ENCODE measurements around the gene MRE11.

Gene MRE11

GRCh38 chr11:94493281-94494125 is at the start of gene MRE11, which contains the start of gene ANKRD49:
Gene MRE11 (minus strand): TSS chr11:94493844. CDS start chr11:94492801, 1,043 bp downstream.
Gene ANKRD49 (plus strand): TSS chr11:94493984. CDS start chr11:94496694, 2,710 bp downstream.
- peak; percentile 93 for DNase-seq (ENCODE audit: low read depth)

DNA sequence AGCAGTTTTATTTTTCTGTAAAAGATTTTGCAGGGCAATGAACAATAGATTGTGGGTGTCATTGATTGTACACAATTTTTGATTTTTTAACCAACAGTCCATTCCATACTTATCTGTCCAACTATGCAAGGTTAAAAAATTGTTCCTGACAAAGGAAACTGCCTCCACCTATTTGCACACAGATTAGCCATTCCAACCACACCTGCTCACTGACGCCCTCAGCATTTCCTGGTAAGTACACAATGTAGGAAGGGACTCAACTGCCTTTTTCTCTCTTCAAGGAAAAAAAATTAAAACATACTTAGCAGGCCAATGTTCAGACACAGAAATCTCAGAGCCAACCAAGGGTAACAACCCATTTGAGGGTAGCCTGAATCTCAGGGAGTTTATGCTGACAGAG is 45.8 kb upstream of the MRE11 start:
- DNase-seq (ENCODE audit: low read depth) = no peak

DNA sequence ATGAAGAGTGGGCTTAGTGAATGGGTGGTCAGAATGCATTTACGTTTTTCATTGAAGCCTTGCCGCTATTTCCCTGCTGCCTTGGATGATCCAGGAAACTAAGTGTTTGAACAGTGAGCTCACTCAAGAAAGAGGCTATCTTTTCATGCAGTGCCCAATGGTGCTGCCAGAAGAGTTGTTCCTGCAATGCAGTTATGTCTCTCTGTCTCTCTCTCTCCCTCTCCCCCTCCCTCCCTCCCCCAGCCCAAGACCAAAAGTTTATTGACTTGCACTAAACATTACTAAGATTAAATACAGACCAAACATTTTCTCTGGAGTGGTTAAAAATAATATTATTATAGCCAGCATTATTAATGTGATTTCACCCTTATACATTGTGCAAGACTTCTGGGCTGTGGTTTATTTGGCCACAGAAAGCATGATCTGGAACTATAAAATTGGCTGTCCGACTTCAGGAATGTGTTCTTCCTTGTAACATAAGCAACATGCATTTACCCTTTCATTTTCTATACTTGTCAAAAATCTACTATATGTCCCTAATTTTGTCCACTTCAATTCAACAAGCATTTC is 43.5 kb upstream of the MRE11 start:
- no peak for DNase-seq (ENCODE audit: low read depth)

DNA sequence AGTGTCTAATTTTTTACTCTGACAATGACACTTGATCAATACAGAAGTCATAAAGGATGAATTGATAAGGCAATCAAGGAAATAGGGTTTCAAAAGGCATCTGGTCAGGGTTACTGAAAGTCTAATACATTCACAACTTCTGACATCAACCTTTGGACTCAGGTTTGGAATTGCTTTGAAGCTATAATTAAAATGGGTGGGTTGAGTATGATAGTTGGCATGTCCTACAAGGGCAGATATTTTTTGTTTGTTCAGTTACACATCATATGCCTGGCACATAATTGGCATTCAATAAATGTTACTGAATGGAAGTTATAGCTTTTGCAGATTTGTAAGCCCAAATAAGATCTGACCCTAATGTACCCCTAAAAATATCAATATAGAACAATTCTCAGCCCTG is 42.7 kb upstream of the MRE11 start:
- DNase-seq (ENCODE audit: low read depth) = no peak

DNA sequence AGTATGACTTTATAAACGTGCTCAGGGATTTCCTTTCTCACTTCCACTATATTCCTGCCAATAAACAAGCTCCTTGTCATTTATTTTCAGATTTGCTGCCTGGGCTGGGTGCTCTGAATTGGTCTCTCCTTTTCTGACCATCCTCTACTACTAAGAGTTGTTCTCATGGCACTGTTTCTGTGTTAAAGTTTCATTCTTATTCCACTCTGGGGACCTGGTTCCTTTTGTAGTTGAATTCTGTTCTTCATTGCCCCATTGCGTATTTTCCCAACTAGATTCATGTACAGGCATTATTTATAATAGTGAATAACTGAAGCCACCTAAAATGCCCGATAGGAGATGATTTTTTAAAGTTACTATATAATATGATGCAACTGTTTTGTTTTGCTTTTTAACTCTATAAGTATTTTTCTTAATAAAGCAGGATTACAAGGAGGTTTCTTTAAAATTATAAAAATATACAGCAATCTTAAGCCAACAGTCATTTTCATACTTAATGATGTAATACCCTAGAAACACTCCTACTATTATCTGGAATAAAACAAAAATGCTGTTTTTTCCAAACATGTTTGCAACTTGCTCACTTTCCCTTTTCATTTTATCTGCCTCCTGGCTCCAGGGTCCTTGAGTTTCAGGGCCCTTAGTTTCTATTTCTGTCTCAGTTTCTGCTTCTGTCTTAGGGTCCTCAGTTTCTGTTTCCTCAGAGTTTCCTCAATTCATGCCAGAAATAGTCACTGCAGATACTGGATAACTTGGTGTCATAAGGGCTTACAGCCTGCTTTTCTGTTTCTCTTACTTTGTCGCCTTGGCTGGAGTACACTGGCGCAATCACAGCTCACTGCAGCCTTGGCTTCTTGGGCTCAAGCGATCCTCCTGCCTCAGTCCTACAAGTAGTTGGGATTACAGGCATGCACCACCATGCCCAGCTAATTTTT is 40.3 kb upstream of the MRE11 start:
- no peak for DNase-seq (ENCODE audit: low read depth)

- DNase-seq (ENCODE audit: low read depth) = no peak
Measured at GRCh38 chr11:94533206-94533605, 39.6 kb upstream of the MRE11 start.

DNA sequence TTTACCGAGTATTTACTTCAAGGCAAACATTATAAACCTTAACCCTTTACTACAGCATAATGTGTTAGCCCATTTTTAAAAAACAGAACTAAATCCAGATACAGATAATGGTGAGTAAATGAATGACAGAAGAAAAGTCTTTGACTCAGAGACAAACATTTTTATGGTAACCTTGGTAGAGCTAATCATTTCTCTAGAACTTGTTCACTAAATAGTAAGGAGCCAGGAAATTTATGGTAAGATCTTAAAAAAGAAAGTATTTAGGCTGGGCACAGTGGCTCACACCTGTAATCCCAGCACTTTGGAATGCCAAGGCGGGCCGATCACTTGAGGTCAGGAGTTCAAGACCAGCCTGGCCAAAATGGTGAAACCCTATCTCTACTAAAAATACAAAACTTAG is 38.6 kb upstream of the MRE11 start:
- DNase-seq (ENCODE audit: low read depth) = no peak

- no peak for DNase-seq (ENCODE audit: low read depth)
Measured at GRCh38 chr11:94528551-94528950, 34.9 kb upstream of the MRE11 start.

- DNase-seq (ENCODE audit: low read depth) = no peak
Measured at GRCh38 chr11:94526645-94527438, 33.2 kb upstream of the MRE11 start.

DNA sequence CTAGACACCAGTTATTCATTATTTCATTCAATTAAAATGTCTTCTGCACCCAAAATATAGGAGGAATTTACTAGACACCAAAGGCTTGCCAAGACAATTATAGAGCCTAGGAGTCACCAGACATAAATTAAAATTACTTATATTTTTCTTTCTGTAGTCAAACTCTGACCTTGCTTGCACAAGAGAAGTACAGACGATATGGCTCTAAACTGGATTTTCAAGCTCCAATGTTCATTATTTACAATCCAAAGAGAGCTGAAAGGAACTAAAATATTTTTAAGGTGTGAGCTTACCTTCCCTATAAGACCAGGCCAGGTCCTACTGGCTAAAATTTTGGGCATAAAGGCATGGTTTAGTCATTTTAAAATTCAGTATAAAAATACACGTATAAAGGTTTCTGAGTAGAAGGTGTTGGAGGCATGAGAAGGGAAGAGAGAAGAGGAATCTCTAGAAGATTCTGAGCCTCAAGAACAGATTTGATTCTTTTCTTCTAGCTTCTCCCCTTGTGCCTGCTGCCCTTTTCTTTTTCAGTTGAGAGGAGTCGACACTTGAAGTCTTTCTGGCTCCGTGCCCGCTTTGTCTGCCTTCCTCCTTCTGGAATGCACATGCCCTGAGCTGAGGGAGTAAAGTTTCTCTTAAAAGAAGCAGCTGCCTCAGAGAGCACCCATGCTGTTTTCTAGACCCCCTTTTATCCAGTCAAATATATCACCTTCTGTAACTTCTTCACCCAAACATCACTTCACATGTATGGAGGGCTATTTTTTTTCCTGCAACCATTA is 32.1 kb upstream of the MRE11 start:
- DNase-seq (ENCODE audit: low read depth) = no peak

- no peak for DNase-seq (ENCODE audit: low read depth)
Measured at GRCh38 chr11:94524341-94524740, 30.7 kb upstream of the MRE11 start.

DNA sequence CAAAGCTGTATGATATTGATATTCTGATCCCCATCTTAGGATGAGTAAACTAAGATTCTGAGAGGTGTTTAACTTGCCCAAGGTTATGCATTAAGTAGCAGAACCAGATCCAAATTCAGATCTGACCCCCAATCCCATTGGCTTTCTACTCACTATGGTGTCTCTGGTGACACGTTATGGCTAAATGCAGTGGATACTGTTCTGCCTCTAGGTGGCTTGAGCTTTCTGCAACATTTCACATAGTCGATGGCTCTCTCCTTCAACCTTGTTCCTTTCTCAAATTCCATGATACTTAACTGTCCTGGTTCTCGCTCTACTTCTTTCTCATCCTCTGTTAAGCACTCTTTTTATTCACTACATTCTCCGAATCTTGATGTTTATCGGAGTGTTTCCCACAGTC is 28.0 kb upstream of the MRE11 start:
- no peak for DNase-seq (ENCODE audit: low read depth)

GRCh38 chr11:94519478-94520084 is 25.9 kb upstream of the MRE11 start:
- no peak for DNase-seq (ENCODE audit: low read depth)

GRCh38 chr11:94518300-94518699 is 24.7 kb upstream of the MRE11 start:
- DNase-seq (ENCODE audit: low read depth) = no peak

DNA sequence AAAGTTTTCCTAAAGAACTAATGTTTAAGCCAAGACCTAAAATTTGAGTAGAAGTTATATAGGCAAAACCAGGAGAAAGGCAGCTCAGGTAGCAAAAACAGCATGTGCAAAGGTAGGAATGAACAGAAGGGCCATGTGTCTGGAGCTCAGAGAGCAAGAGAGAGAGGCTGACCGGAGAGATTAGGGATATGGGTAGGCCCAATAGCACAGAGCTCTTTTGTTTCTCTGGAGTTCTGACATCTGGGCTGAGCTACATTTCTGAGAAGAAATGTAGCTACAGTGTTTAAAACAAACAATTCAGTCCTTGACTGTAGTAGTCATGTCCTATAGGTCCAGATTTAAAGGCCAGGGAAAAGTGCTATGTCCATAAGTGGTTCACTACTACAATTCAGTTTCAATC is 23.1 kb upstream of the MRE11 start:
- DNase-seq (ENCODE audit: low read depth) = no peak

DNA sequence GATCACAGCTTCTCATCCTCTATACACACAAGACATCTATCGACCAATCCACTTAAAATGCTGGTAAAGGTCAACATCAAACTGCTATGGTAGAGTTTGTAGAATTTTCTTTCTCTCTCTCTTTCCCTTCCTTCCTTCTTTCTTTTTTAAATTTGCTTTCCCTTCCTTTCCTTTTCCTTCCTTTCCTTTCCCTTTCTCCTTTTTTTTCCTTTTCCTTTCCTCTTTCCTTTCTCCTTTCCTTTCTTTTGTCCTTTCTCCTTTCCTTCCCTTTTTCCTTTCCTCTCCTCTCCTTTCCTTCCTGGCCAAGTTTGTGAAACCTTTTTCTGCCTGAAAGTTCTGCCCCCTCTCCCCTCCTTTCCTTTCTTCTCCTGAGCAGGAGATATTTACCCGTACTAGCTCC is 21.8 kb upstream of the MRE11 start:
- no peak for DNase-seq (ENCODE audit: low read depth)

GRCh38 chr11:94513091-94513490 is 19.4 kb upstream of the MRE11 start:
- no peak for DNase-seq (ENCODE audit: low read depth)

GRCh38 chr11:94511932-94512781 is 18.5 kb upstream of the MRE11 start, which contains the start of gene C11orf97:
Gene C11orf97 (plus strand): TSS chr11:94512461. CDS start chr11:94512529, 68 bp downstream.
- DNase-seq (ENCODE audit: low read depth) = peak; percentile 46

- DNase-seq (ENCODE audit: low read depth) = no peak
Measured at GRCh38 chr11:94507485-94507884, 13.8 kb upstream of the MRE11 start.

Measured in activated T-cell treated with anti-CD3 and anti-CD28 coated beads for 48 hours (primary cell).